ENCODE measurements around the gene POU6F2.

DNA sequence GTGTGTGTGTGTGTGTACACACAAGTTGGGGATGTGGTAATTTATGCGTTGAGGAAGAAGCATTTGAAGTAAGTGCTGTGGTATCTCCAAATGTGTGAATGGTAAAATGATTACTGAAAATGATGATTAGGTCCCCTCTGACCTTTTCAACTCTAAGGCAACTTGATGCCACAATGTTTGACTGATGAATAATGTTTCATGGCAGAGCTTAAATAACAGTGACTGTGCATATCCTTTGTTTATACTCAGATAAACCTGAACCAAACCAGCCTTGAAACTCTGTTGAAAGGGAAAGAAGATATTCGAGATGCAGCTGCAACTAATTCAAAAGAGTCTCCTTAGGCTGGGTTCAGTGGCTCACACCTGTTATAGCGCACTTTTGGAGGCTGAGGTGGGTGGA lies 523.6 kb downstream of the POU6F2 start:
- TF ChIP-seq, protein P1, sequence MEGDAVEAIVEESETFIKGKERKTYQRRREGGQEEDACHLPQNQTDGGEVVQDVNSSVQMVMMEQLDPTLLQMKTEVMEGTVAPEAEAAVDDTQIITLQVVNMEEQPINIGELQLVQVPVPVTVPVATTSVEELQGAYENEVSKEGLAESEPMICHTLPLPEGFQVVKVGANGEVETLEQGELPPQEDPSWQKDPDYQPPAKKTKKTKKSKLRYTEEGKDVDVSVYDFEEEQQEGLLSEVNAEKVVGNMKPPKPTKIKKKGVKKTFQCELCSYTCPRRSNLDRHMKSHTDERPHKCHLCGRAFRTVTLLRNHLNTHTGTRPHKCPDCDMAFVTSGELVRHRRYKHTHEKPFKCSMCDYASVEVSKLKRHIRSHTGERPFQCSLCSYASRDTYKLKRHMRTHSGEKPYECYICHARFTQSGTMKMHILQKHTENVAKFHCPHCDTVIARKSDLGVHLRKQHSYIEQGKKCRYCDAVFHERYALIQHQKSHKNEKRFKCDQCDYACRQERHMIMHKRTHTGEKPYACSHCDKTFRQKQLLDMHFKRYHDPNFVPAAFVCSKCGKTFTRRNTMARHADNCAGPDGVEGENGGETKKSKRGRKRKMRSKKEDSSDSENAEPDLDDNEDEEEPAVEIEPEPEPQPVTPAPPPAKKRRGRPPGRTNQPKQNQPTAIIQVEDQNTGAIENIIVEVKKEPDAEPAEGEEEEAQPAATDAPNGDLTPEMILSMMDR (IDR thresholded peaks at IDR 0.05): no peak
- no peak for TF ChIP-seq ZFX (IDR thresholded peaks at IDR 0.05; ENCODE audit: borderline replicate concordance)

Data from 22Rv1 (cell line).